Posterior cingulate gyrus (tissue), 11 donors: ENCODE results near the gene ARHGAP9.
"Not testable (repeated sequence)": the region's sequence is repeated elsewhere in the genome, so short reads cannot be mapped to it uniquely, and the experiment has no call there.

ENCODE experiments used
- DNase-seq, 10 donors: peaks; one replicate each; pipeline versions ENCODE4 v3.0.0 to v3.0.0-alpha.2; 2020 to 2021; ENCODE audit warnings: mixed read lengths in 3 of 10
- intact Hi-C: fragments of 100-400 bp; cut with DNase I; formaldehyde crosslinking; loops from one replicate; pipeline ENCODE4 v1.15.1; 2023

Gene ARHGAP9

DNA sequence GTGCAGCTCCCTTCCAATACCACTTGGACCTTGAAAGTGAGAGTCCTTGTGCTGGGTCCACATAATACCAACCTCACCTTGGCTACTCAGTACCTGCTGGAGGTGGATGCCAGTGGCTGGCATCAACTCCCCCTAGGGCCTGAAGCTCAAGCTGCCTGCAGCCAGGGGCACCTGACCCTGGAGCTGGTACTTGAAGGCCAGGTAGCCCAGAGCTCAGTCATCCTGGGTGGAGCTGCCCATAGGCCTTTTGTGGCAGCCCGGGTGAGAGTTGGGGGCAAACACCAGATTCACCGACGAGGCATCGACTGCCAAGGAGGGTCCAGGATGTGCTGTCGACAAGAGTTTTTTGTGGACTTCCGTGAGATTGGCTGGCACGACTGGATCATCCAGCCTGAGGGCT lies 30.3 kb downstream of the ARHGAP9 start:
- no peak for DNase-seq
- intact Hi-C loops: no loop called here

DNA sequence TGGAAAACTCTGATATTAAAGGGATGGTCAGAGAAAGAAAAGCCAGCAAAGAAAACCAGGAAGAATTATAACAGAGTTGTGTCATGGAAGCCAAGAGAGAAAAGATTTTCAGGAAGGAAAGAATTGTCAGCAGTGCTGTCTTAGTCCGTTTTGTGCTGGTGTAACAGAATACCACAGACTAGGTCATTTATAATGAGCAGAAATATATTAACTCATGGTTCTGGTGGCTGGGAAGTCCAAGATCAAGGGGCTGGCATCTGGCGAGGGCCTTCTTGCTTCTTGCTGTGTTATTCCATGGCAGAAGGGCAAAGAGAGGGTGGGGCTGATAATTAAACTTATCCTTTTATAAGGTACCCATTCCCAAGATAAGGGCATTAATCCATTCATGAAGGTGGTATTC lies 31.0 kb downstream of the ARHGAP9 start:
- intact Hi-C loops: no loop called here
- DNase-seq: no peak

DNA sequence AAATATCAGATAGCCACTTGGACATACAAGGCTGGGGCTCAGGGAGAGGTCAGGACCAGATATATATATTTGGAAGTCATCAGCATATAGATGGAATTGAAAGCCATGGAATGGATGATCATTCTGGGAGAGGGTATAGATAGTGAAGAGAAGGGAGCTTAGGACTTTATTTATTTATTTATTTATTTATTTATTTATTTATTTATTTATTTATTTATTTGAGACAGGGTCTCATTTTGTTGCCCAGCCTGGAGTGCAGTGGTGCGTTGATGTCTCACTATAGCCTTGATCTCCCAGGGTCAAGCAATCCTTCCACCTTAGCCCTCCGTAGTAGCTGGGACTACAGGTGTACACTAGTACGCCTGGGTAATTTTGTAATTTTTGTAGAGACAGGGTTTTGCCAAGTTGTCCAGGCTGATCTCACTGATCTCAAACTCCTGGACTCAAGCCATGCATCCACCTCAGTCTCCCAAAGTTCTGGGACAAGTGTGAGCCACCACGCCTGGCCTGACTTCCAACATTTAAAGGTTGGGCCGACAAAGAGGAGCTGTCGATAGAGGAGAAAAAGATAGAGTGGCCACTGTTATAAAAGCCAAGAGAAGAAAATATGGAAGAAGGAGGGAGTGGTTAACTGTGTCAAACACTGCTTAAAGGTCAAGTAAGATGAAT lies 33.2 kb downstream of the ARHGAP9 start:
- intact Hi-C loops: no loop called here
- peak in 1 of 10 donors; percentile 4 for DNase-seq

DNA sequence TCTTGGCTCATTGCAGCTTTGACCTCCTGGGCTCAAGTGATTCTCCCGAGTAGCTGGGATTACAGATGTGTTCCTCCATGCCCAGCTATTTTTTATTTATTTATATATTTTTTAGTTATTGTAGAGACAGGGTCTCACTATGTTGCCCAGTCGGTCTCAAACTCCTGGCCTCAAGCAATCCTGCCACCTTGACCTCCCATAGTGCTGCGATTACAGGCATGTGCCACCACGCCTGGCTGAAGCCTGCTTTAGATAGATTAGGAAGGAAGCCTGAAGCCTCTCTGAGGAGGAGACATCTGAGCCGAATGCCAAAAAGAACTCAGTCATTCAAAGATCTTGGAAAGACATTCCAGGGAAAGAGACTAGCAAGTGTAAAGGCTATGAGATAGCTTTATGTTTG lies 34.9 kb downstream of the ARHGAP9 start:
- DNase-seq: peak in 1 of 10 donors; percentile 9
- intact Hi-C loops: no loop called here

- intact Hi-C loops: not testable (repeated sequence)
- DNase-seq: peak in 1 of 10 donors; percentile 2
These were observed 35.3 kb downstream of the ARHGAP9 start for GRCh38 chr12:57444337-57444736.

DNA sequence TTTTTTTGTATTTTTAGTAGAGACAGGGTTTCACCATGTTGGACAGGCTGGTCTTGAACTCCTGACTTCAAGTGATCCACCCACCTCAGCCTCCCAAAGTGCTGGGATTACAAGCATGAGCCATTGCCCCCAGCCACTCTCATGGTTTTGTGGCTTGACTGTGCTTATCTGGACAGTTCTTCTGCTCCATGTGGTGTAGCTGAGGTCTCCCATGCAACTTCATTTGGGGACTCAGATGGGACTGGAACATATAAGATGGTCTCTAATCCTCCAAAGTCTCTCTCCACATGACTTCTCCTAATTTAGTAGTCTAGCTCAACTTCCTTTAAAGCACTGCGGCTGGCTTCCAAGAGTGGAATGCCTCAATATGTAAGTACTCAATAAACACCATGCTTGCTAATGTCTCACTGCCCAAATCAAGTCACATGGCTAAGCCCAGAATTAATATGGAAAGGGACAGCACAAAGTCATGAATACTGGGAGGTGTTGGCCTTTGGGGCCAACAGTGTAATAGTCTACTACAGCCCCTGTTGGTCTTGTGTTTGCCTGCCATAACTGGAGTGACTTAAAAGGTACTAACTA lies 37.7 kb downstream of the ARHGAP9 start:
- peak in 1 of 10 donors; percentile 14 for DNase-seq
- intact Hi-C loops: no loop called here

GRCh38 chr12:57441393-57441792 lies 38.3 kb downstream of the ARHGAP9 start:
- intact Hi-C loops, DNase-seq: not testable (repeated sequence)

- intact Hi-C loops: no loop called here
- peak in 1 of 10 donors; percentile 2 for DNase-seq
These were observed 39.9 kb downstream of the ARHGAP9 start for GRCh38 chr12:57439762-57440266.

- DNase-seq: no peak
- intact Hi-C loops: no loop called here
These were observed 41.3 kb downstream of the ARHGAP9 start for GRCh38 chr12:57438400-57438799.

DNA sequence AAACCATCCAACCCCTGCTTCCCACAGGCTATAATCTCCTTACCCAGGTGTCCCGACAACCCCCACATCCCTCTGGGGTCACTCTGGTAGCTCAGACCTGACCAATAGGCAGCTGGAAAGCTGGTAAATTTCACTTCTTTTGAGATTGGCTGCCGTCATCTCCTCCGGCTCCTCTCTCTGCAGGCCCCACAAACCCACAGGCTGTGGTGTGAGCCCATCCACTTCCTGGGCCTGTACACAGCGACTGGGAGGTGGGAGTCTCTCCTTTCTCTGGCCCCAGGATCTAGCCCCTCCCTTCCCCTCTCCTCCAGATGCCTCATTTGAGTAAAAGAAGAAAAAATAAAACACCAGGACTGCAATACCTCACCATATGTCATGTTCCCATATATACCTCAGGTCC lies 44.4 kb downstream of the ARHGAP9 start:
- peak in 1 of 10 donors; percentile 43 for DNase-seq
- intact Hi-C loops: no loop called here

DNA sequence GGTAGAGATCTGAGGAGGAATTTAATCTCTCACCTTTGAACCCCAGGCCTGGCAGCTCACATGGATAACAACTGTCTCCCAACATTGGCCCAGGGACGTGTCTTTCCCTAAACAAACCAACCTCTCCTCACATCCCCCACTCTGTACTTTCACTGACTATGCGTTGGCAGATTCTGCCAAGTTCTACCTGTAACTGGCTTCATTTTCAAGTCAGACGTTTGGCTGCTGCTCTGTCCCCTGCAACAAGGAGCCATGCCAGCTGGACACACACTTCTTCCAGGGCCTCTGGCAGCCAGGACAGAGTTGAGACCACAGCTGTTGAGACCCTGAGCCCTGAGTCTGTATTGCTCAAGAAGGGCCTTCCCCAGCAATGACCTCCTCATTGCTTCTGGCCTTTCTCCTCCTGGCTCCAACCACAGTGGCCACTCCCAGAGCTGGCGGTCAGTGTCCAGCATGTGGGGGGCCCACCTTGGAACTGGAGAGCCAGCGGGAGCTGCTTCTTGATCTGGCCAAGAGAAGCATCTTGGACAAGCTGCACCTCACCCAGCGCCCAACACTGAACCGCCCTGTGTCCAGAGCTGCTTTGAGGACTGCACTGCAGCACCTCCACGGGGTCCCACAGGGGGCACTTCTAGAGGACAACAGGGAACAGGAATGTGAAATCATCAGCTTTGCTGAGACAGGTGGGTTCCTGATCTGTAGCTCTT lies 45.0 kb downstream of the ARHGAP9 start, which contains the start of gene INHBC:
Gene INHBC, plus strand, starts transcription at position 268 of the 707 bp plus-strand sequence. Its CDS starts 103 bp downstream, at position 371.
- intact Hi-C loops: no loop called here
- peak in 1 of 10 donors; percentile 77 for DNase-seq

DNA sequence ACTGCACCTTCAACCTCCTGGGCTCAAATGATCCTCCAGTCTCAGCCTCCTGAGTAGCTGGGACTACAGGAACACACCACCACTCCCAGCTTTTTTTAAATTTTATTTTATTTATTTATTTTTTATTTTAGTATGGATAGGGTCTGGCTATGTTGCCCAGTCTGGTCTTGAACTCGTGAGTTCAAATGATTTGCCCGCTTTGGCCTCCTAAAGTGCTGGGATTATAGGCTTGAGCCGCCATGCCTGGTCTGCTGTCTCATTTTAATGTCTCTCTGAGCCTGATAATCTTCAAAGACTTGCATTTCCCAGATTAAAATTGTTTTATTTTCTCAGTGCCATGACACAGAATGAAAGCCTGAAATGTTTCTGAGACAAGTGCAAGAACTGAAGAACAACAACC lies 46.3 kb downstream of the ARHGAP9 start:
- peak in 1 of 10 donors; percentile 8 for DNase-seq

DNA sequence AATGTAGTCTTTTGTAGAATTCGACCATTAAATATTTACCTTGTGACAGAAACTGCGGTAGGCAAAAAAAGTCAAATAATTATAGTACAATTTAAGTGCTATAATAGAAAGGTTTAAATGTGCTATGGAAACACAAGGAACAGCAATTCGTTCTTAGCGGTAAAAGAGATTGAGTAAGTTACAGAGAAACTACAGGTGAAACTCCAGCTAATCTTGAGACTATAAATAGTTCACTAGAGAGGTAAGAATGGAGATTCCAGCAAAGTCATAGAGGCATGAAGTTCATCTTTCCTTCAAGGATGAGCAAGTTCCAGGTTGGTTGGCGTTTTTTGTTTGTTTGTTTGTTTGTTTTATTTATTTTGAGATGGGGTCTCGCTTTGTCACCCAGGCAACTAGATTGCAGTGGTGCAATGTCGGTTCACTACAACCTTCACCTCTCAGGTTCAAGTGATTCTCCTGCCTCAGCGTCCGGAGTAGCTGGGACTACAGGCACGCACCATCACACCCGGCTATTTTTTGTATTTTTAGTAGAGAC lies 47.9 kb downstream of the ARHGAP9 start:
- intact Hi-C loops: no loop called here
- DNase-seq: peak in 1 of 10 donors; percentile 52

More for the DNA sequence above, 46.3 kb downstream of the ARHGAP9 start:
- intact Hi-C loops: no loop called here

GRCh38 chr12:57430931-57431566 lies 48.6 kb downstream of the ARHGAP9 start, which contains the start of gene R3HDM2:
Gene R3HDM2 (minus strand): TSS chr12:57431043. CDS start chr12:57310428, 120,615 bp downstream.
- intact Hi-C loops: no loop called here
- DNase-seq: peak; percentile 91 to 99 (median 96)

DNA sequence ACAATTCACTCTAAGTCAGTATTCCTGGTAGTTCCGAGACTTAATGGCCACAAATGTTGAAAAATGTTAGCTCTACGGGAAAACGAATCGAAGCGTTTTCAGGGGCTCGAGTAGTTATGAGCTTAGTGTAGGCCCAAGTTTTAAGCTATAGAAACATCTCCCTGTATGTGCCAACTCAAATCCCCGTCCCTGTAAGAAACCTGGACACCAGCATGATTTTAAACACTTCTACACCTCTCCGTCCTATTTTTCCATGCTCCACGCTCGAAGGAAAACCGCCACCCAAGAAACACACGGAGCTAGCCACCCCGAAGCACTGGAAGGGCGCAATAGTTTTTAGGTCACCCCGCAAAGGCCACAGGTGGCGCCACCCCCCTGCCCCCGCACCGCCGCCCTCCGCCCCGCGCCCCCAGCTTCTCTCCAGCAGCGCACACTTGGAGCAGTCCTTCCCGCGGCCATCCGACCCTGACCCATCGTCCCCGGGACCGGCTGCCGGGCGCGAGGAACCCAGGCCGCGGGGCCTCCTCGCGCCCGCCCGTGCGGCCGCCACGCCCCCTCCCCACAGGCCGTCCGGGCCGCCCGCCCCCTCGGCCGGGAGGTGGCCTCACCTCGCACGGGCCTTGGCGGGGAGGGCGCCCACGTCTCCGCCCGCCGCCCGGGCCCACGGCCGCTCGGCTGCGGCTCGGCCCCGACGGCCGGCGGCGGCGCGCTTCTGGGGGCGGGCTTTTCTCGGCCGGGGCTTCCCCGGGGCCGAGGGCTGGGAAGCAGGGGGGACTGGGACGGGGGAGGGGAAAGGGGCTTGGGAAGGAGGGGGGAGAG lies 49.3 kb downstream of the ARHGAP9 start:
- intact Hi-C loops: no loop called here
- peak in 3 of 10 donors; percentile 2 to 30 (median 18) for DNase-seq

DNA sequence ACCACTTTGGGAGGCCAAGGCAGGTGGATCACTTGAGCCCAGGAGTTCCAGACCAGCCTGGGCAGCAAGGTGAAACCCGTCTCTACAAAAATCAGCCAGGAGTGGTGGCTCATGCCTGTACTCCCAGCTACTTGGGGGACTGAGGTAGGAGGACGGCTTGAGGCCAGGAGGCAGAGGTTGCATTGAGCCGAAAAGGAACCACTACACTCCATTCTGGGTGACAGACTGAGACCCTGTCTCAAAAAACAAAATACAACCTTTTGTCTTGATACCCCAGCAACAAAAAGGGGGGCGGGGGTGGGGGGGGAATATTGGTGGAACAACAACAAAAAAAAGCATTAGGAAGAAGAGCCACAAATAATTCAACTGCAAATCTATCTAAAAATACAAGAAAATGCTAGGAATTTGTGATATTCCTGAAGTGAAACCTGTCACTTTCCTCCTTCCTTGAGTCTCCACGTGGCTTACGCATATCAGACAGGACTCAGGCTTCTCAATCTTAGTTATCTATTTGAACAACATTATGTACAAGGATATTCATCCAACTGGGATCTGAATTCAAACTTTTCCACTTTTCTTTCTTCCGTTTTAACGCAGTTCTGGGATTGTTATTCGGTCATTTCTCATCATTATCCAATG lies 50.1 kb downstream of the ARHGAP9 start:
- intact Hi-C loops: no loop called here
- DNase-seq: no peak

DNA sequence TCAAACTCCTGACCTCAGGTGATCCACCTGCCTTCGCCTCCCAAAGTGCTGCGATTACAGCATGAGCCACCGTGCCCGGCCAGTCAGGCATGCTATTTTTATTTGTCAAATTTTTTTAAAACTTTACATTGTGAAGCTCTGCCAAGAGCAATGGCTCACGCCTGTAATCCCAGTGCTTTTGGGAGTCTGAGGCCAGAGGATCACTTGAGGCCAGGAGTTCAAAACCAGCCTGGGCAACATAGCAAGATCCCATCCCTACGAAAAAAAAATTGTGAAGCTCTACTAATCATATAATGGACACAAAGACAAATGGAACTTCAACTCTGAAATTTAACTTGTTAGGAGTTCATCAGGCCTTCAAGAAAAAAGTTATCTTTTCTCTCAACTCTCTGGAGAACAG lies 50.7 kb downstream of the ARHGAP9 start:
- no peak for DNase-seq
- intact Hi-C loops: no loop called here

DNA sequence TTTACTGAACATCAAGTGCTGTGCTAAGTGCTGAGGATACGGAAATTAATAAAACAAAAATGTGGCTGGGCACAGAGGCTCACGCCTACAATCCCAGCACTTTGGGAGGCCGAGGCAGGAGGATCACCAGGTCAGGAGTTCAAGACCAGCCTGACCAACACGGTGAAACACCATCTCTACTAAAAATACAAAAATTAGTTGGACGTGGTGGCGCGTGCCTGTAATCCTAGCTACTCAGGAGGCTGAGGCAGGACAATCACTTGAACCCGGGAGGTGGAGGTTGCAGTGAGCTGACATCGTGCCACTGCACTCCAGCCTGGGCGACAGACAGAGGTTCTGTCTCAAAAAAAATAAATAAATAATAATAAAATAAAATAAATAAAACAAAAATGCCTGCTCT lies 52.7 kb downstream of the ARHGAP9 start:
- DNase-seq, intact Hi-C loops: not testable (repeated sequence)
